Measurements from ENCODE around the gene EPN1.

EPN1 gene

GRCh38 chr19:55669418-55670279, 5.4 kb upstream of the EPN1 start:
- no peak overlapping the region for H3K4me3 ChIP-seq (ENCODE audit: low read length)
- DNase-seq (ENCODE audit: low read depth) = no peak
- no peak for TF ChIP-seq CTCF (conservative IDR thresholded peaks at IDR 0.05; ENCODE audit: low read depth, low read length)

- no peak overlapping the region for H3K4me3 ChIP-seq (ENCODE audit: low read length)
Measured at GRCh38 chr19:55670280-55671053, 4.6 kb upstream of the EPN1 start.

GRCh38 chr19:55671054-55671378, 4.0 kb upstream of the EPN1 start:
- TF ChIP-seq CTCF (conservative IDR thresholded peaks at IDR 0.05; ENCODE audit: low read depth, low read length) = no peak
- DNase-seq (ENCODE audit: low read depth) = no peak
- no peak overlapping the region for H3K4me3 ChIP-seq (ENCODE audit: low read length)

More at GRCh38 chr19:55670280-55671053, 4.6 kb upstream of the EPN1 start:
- no peak for TF ChIP-seq CTCF (conservative IDR thresholded peaks at IDR 0.05; ENCODE audit: low read depth, low read length)
- no peak for DNase-seq (ENCODE audit: low read depth)

GRCh38 chr19:55672418-55672817, 2.6 kb upstream of the EPN1 start:
- DNase-seq (ENCODE audit: low read depth) = no peak
- no peak for TF ChIP-seq CTCF (conservative IDR thresholded peaks at IDR 0.05; ENCODE audit: low read depth, low read length)
- no peak overlapping the region for H3K4me3 ChIP-seq (ENCODE audit: low read length)

GRCh38 chr19:55673465-55673864, 1.6 kb upstream of the EPN1 start:
- no peak overlapping the region for H3K4me3 ChIP-seq (ENCODE audit: low read length)
- no peak for DNase-seq (ENCODE audit: low read depth)
- no peak for TF ChIP-seq CTCF (conservative IDR thresholded peaks at IDR 0.05; ENCODE audit: low read depth, low read length)

GRCh38 chr19:55673889-55674288, 1.1 kb upstream of the EPN1 start:
- TF ChIP-seq CTCF (conservative IDR thresholded peaks at IDR 0.05; ENCODE audit: low read depth, low read length) = no peak
- H3K4me3 ChIP-seq (ENCODE audit: low read length) = no peak overlapping the region
- DNase-seq (ENCODE audit: low read depth) = no peak

All from retinal pigment epithelial cell (primary cell).